ENCODE data around the gene TMEM88. TPM values are rescaled to one million over a fixed set of nuclear protein-coding genes. Genes with fewer than 3 reads are reported as not detected.
A peak's percentile ranks its signal among the peaks of the same experiment; 100 is the strongest.

TMEM88 gene
- total RNA-seq, 1 experiment from 2014 or later = 1.5 TPM

DNA sequence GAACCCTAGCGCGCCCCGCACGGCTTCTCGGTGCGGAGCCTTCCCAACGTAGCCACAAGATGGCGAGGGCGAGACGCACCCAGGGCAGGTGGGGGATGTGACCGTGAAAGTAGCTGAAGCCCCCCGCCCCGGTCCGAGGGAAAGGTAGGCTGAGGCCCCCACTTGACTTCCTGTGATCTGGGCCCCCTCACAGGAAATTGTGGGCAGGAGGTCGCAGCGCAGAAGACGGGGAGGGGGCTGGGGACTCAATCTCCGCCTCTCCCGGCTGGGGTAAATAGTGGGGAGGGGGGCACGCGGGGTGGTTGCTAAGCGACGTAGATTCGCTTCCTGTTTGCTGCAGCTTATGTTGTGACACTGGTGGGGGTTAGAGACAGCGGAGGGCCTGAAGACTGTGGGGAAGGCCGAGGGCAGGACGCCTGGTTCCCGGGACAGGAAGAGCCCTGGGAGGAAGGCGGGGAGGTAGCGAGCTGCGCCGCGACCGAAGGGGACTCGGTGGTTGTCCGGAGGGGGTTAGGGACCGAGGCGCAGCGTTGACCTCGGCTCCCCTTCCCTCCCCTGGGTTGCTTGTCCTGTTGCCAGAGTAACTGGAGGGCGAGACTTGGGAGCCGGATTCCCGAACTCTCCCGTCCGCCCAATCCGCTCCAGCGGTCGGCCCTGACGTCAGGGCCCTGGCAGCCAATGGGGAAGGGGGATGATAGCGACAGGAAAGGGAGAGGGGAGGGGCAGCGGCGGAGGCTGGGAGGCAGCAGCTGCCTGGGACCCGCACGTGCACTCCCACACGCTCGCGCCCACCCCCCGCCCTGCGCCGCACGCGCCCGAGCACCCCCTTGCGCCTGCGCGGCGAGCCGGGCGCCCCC, 19.7 kb upstream of the TMEM88 start:
- H3K36me3 ChIP-seq (ENCODE audit: low read depth, low read length) = no peaks in the 10 kb centered on the region
- DNase-seq (peak; percentile 97), ATAC-seq (peak; percentile 56)
- peaks cover 27% of the 10 kb centered on the region for H3K4me1 ChIP-seq (ENCODE audit: insufficient read depth, low read length)
- intact Hi-C loops (cut with micrococcal nuclease) = loop anchor here (2.0 kb wide), 1 partner anchor 22 kb away; the partner anchor contains the start of gene NAA38
- peak overlapping the region; percentile 75 for H3K9ac ChIP-seq (ENCODE audit: low read length)
- no peaks in the 10 kb centered on the region for H3K9me3 ChIP-seq (ENCODE audit: low read length)
- 0 out of 2 replicates have a peak, but pooled peaks have one; percentile 35 for TF ChIP-seq EZH2phosphoT487 (IDR thresholded peaks at IDR 0.05; ENCODE audit: borderline replicate concordance, low read length)
- TF ChIP-seq EZH2 (IDR thresholded peaks at IDR 0.05; ENCODE audit: low read length, unreplicated experiment) = no peak
- TF ChIP-seq, protein P1, sequence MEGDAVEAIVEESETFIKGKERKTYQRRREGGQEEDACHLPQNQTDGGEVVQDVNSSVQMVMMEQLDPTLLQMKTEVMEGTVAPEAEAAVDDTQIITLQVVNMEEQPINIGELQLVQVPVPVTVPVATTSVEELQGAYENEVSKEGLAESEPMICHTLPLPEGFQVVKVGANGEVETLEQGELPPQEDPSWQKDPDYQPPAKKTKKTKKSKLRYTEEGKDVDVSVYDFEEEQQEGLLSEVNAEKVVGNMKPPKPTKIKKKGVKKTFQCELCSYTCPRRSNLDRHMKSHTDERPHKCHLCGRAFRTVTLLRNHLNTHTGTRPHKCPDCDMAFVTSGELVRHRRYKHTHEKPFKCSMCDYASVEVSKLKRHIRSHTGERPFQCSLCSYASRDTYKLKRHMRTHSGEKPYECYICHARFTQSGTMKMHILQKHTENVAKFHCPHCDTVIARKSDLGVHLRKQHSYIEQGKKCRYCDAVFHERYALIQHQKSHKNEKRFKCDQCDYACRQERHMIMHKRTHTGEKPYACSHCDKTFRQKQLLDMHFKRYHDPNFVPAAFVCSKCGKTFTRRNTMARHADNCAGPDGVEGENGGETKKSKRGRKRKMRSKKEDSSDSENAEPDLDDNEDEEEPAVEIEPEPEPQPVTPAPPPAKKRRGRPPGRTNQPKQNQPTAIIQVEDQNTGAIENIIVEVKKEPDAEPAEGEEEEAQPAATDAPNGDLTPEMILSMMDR (conservative IDR thresholded peaks at IDR 0.05; ENCODE audit: low read depth, low read length) = peak; percentile 71
- POLR2A ChIA-PET (ENCODE audit: unreplicated experiment) = interaction anchor here (1.1 kb wide), 1 partner anchor 10 kb away, joined by 4 read pairs; no protein-coding TSS in a partner anchor
- H3K4me3 ChIP-seq (ENCODE audit: low read length) = peak overlapping the region; percentile 83
- CTCF ChIA-PET = interaction anchor here (0.5 kb wide), 2 partner anchors 21 to 351 kb away, joined by 3 to 4 read pairs; partner anchors contain the start of gene POLR2A
- no peaks in the 10 kb centered on the region for H3K9me2 ChIP-seq (replicated peaks; ENCODE audit: low read length)
- peak overlapping the region; percentile 85 for H3K4me2 ChIP-seq (ENCODE audit: low read length)
- H3K27me3 ChIP-seq (ENCODE audit: low read length) = no peaks in the 10 kb centered on the region
- peak overlapping the region; percentile 75 for H3K27ac ChIP-seq (ENCODE audit: low read length)
- BruUV-seq (replicated peaks) = no TSS peak
- H3F3A ChIP-seq (ENCODE audit: low read length, unreplicated experiment) = no peaks in the 10 kb centered on the region
- peaks cover 15% of the 10 kb centered on the region for H3K79me2 ChIP-seq (ENCODE audit: low read length)
- no peaks in the 10 kb centered on the region for H4K20me1 ChIP-seq (ENCODE audit: low read length)
- peak overlapping the region; percentile 83 for H2AFZ ChIP-seq (ENCODE audit: low read length)

DNA sequence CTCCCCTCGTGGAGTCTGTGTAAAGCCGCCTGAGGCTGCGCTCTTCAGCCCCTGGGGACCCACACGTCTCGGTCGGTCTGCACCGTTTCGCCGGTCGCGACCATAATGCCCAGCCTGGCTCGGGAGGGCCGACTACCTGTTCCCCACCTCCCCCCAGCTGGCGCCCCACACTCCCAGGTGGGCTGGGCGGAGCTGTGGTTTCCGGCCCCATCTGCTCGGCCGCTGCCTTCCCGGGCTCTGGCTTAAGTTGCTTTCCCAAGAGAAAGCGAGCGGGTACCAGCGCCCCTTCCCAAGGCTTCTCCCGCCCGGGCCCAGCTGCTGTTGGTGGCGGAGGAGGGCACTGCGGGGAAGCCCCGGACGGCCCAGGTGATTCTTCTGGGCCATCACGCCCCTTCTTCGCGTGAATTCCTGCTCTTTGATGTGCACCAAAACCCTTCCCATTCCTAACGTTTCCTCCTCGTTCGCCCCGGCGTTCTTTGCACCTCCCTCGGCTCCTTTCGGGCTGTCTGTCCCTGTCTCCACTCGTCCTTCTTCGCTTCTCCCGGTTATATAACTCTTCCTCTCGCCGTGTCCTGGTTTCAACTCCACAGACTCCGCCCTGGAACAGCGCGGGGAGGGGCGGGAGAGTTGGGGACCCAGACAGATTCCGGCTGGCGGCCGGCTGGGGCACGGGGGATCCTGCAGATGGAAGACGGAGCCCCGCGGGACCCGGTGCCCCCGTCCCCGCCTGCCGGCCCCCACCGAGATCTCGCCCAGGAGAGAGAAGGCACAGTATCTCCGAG, 18.9 kb upstream of the TMEM88 start:
- peak overlapping the region; percentile 75 for H3K27ac ChIP-seq (ENCODE audit: low read length)
- H3K27me3 ChIP-seq (ENCODE audit: low read length) = no peaks in the 10 kb centered on the region
- H2AFZ ChIP-seq (ENCODE audit: low read length) = peak overlapping the region; percentile 73
- H3F3A ChIP-seq (ENCODE audit: low read length, unreplicated experiment) = no peaks in the 10 kb centered on the region
- H3K36me3 ChIP-seq (ENCODE audit: low read depth, low read length) = no peaks in the 10 kb centered on the region
- peak overlapping the region; percentile 85 for H3K4me2 ChIP-seq (ENCODE audit: low read length)
- CTCF ChIA-PET = no interaction called here
- ATAC-seq (peak; percentile 10), DNase-seq (peak; percentile 34)
- no peaks in the 10 kb centered on the region for H4K20me1 ChIP-seq (ENCODE audit: low read length)
- peak overlapping the region; percentile 75 for H3K9ac ChIP-seq (ENCODE audit: low read length)
- POLR2A ChIA-PET (ENCODE audit: unreplicated experiment) = interaction anchor here (1.1 kb wide), 1 partner anchor 9 kb away, joined by 4 read pairs; no protein-coding TSS in a partner anchor
- no peaks in the 10 kb centered on the region for H3K9me3 ChIP-seq (ENCODE audit: low read length)
- H3K9me2 ChIP-seq (replicated peaks; ENCODE audit: low read length) = no peaks in the 10 kb centered on the region
- peaks cover 34% of the 10 kb centered on the region for H3K4me1 ChIP-seq (ENCODE audit: insufficient read depth, low read length)
- TF ChIP-seq EZH2 (IDR thresholded peaks at IDR 0.05; ENCODE audit: low read length, unreplicated experiment) (no peak), EZH2phosphoT487 (IDR thresholded peaks at IDR 0.05; ENCODE audit: borderline replicate concordance, low read length) (no peak)
- TF ChIP-seq, protein P1 (conservative IDR thresholded peaks at IDR 0.05; ENCODE audit: low read depth, low read length) = no peak
- peaks cover 21% of the 10 kb centered on the region for H3K79me2 ChIP-seq (ENCODE audit: low read length)
- intact Hi-C loops (cut with micrococcal nuclease) = loop anchor here (2.0 kb wide), 1 partner anchor 21 kb away; the partner anchor contains the start of gene NAA38
- H3K4me3 ChIP-seq (ENCODE audit: low read length) = peak overlapping the region; percentile 83
- BruUV-seq (replicated peaks) = TSS peak; percentile 64

Data from PC-3 (cell line).